ENCODE measurements around the gene RNF214. TPM values are rescaled to one million over a fixed set of nuclear protein-coding genes. Genes with fewer than 3 reads are reported as not detected.

RNF214 gene
- total and polyA plus RNA-seq, 11 donors, result 8.0 to 31.9 (median 19.5) TPM

DNA sequence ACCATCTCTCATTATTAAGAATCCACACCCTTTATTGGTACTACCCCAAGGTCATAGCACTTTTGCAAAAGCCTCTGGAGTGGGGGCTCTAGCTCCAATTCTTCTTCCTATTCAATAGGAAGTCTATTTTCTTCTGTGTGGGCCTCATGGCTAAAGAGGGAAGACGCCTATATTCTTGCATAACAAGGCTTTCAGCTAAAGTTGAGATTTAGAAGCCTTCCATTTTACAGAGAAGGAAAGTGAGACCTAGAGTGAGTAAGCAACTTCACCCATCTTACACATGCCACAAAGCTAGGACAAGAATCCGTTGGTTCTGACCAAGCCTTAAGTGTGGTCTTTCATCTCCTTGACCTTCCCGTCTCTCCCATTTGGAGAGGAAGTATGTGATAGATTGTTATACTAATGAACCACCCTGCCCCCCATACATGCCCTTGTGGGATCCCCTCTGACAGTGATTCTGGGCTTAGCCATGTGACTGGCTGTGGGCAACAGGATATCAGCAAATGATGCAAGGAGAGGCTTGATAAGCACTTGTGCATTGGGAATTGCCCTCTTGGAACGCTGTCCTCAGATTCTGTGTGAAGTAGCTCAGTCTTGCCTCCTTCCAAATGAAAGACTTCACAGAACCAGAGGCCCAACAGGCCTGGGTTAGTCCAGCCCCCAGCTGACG lies 71.3 kb downstream of the RNF214 start:
- intact Hi-C loops (cut with DNase I), result no loop called here
- TF ChIP-seq, protein P1, sequence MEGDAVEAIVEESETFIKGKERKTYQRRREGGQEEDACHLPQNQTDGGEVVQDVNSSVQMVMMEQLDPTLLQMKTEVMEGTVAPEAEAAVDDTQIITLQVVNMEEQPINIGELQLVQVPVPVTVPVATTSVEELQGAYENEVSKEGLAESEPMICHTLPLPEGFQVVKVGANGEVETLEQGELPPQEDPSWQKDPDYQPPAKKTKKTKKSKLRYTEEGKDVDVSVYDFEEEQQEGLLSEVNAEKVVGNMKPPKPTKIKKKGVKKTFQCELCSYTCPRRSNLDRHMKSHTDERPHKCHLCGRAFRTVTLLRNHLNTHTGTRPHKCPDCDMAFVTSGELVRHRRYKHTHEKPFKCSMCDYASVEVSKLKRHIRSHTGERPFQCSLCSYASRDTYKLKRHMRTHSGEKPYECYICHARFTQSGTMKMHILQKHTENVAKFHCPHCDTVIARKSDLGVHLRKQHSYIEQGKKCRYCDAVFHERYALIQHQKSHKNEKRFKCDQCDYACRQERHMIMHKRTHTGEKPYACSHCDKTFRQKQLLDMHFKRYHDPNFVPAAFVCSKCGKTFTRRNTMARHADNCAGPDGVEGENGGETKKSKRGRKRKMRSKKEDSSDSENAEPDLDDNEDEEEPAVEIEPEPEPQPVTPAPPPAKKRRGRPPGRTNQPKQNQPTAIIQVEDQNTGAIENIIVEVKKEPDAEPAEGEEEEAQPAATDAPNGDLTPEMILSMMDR (IDR thresholded peaks at IDR 0.05), result no peak
- no peak for TF ChIP-seq POLR2A (IDR thresholded peaks at IDR 0.05)
- ATAC-seq (peak in 1 of 4 donors; percentile 7), DNase-seq (no peak)
- Histone ChIP-seq H3K4me3 (no peak overlapping the region), H3K9me3 (no peaks in the 10 kb centered on the region), H3K4me1 (peaks cover 0 to 27% (median 12%) of the 10 kb centered on the region in 12 donors), H3K27ac (no peak overlapping the region), H3K36me3 (peaks cover 0 to 5% (median 0%) of the 10 kb centered on the region in 9 donors), H3K27me3 (no peaks in the 10 kb centered on the region)
- WGBS, 4 donors, result 76 to 84% (median 78%) methylated on average over 3 to 5 of the region's 5 CpGs

DNA sequence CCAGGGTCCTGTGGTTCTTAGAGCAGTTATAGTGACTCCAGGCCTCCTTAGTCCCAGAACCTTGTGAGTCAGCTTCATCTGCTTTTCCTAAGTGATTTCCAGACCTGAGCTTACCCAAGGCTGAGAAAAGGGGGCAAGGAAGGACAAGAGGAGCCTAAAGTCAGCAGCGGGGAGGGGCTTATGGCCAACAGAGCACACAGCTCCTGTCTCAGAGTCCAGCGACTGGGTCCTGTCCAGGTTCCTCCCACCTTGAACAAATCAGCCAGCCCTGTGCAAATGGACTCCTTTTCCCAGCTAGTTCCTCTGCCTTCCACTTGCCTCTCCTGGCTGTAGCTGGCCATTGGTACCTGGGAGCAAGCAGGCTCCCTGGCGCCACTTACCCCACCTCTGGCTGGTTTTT lies 72.7 kb downstream of the RNF214 start:
- H3K4me3 ChIP-seq, result no peak overlapping the region
- peaks cover 0 to 18% (median 7%) of the 10 kb centered on the region in 12 donors for H3K4me1 ChIP-seq
- intact Hi-C loops (cut with DNase I), result no loop called here
- no peaks in the 10 kb centered on the region for H3K27me3 ChIP-seq
- peaks cover 0 to 5% (median 0%) of the 10 kb centered on the region in 9 donors for H3K36me3 ChIP-seq
- ATAC-seq (no peak), DNase-seq (no peak)
- WGBS, 4 donors, result 90 to 97% (median 95%) methylated on average over 2 to 3 of the region's 3 CpGs
- no peak for TF ChIP-seq POLR2A (IDR thresholded peaks at IDR 0.05)
- TF ChIP-seq, protein P1 (IDR thresholded peaks at IDR 0.05), result no peak
- H3K9me3 ChIP-seq, result no peaks in the 10 kb centered on the region
- no peak overlapping the region for H3K27ac ChIP-seq

DNA sequence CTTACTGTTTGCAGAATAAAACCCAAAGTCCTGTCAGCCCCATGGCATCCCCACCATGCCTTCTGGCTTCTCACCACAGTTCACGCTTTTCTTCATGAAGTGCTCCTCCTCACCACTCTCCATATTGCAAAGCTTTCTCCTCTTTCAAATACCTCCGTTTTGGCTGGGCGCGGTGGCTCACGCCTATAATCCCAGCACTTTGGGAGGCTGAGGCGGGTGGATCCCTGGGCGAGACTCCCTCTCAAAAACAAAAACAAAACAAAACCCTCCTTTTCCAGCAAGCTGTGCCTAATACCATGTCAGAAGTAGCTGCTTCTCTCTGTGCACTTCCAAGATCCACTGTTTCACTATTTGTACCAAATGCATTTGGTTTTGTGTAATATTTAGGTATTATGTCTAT lies 76.8 kb downstream of the RNF214 start:
- H3K36me3 ChIP-seq, result peaks cover 0 to 8% (median 0%) of the 10 kb centered on the region in 9 donors
- peaks cover 0 to 15% (median under 1%) of the 10 kb centered on the region in 12 donors for H3K4me1 ChIP-seq
- no peaks in the 10 kb centered on the region for H3K27me3 ChIP-seq
- intact Hi-C loops (cut with DNase I), result no loop called here
- DNase-seq (no peak), ATAC-seq (no peak)
- TF ChIP-seq, protein P1 (IDR thresholded peaks at IDR 0.05), result no peak
- no peak for TF ChIP-seq POLR2A (IDR thresholded peaks at IDR 0.05)
- H3K4me3 ChIP-seq, result no peak overlapping the region
- H3K9me3 ChIP-seq, result no peaks in the 10 kb centered on the region
- 88 to 97% (median 95%) methylated on average over 7 of the region's 7 CpGs for WGBS, 4 donors
- H3K27ac ChIP-seq, result no peak overlapping the region

DNA sequence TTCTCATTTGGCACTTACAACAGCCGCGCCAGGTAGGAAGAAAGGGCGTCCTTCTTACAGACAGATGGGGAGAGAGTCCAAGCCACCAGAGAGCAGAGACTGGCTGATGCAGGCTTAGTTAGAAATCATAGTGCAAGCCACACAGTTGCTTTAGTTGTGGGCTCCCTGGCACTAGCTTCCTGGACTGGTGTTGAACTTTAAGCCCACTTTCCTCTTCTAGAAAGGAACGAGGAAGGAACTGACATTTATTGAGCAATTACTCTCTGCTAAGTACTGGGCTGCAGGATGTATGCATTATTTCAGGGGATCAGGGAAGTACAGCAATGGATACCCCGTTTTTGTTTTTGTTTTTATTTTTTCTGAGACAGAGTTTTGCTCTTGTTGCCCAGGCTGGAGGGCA lies 80.6 kb downstream of the RNF214 start:
- TF ChIP-seq POLR2A (IDR thresholded peaks at IDR 0.05), result no peak
- TF ChIP-seq, protein P1 (IDR thresholded peaks at IDR 0.05), result no peak
- no peaks in the 10 kb centered on the region for H3K27me3 ChIP-seq
- H3K4me1 ChIP-seq, result peaks cover 0 to 28% (median 19%) of the 10 kb centered on the region in 12 donors
- H3K9me3 ChIP-seq, result no peaks in the 10 kb centered on the region
- ATAC-seq, result no peak
- WGBS, 4 donors, result 85 to 91% (median 86%) methylated on average over 5 of the region's 5 CpGs
- DNase-seq, result no peak
- H3K36me3 ChIP-seq, result peaks cover 0 to 3% (median 0%) of the 10 kb centered on the region in 9 donors
- intact Hi-C loops (cut with DNase I), result no loop called here
- no peak overlapping the region for H3K4me3 ChIP-seq
- no peak overlapping the region for H3K27ac ChIP-seq
